ENCODE measurements around the gene SYT9. TPM values are rescaled to one million over a fixed set of nuclear protein-coding genes. Genes with fewer than 3 reads are reported as not detected.

The SYT9 gene
- total RNA-seq, 1 donor from 2014 or later: 0.16 TPM

- H3K4me1 Mint-ChIP-seq (ENCODE audit: low read depth, unreplicated experiment): no peaks in the 10 kb centered on the region
- Histone ChIP-seq H3K4me2 (ENCODE audit: low read length) (no peak overlapping the region), H3K27me3 (ENCODE audit: insufficient read depth, low read length) (no peaks in the 10 kb centered on the region), H3K9ac (ENCODE audit: low read length) (no peak overlapping the region), H3K36me3 (ENCODE audit: insufficient read depth, low read length) (no peaks in the 10 kb centered on the region), H3K27ac (ENCODE audit: low read depth, low read length) (no peak overlapping the region), H3K9me3 (ENCODE audit: insufficient read depth, low read depth, low read length) (no peaks in the 10 kb centered on the region), H3K4me1 (ENCODE audit: insufficient read depth, low read length) (no peaks in the 10 kb centered on the region), H4K20me1 (ENCODE audit: insufficient read depth, low read length) (no peaks in the 10 kb centered on the region), H3K4me3 (ENCODE audit: insufficient read depth, low read depth, low read length) (no peak overlapping the region), H3K79me2 (ENCODE audit: insufficient read depth, low read length) (no peaks in the 10 kb centered on the region), H2AFZ (ENCODE audit: low read depth, low read length) (no peak overlapping the region)
- no peak for FAIRE-seq
- H3K36me3 Mint-ChIP-seq (ENCODE audit: low read depth, unreplicated experiment): no peaks in the 10 kb centered on the region
- no peaks in the 10 kb centered on the region for H3K27me3 Mint-ChIP-seq (ENCODE audit: low read depth, unreplicated experiment)
- DNase-seq (ENCODE audit: low read depth): no peak
- H3K27ac Mint-ChIP-seq (ENCODE audit: unreplicated experiment): no peak overlapping the region
- H3K9me3 Mint-ChIP-seq (ENCODE audit: unreplicated experiment): no peaks in the 10 kb centered on the region
- no peak overlapping the region for H3K4me3 Mint-ChIP-seq (ENCODE audit: unreplicated experiment)
- TF ChIP-seq, protein P1, sequence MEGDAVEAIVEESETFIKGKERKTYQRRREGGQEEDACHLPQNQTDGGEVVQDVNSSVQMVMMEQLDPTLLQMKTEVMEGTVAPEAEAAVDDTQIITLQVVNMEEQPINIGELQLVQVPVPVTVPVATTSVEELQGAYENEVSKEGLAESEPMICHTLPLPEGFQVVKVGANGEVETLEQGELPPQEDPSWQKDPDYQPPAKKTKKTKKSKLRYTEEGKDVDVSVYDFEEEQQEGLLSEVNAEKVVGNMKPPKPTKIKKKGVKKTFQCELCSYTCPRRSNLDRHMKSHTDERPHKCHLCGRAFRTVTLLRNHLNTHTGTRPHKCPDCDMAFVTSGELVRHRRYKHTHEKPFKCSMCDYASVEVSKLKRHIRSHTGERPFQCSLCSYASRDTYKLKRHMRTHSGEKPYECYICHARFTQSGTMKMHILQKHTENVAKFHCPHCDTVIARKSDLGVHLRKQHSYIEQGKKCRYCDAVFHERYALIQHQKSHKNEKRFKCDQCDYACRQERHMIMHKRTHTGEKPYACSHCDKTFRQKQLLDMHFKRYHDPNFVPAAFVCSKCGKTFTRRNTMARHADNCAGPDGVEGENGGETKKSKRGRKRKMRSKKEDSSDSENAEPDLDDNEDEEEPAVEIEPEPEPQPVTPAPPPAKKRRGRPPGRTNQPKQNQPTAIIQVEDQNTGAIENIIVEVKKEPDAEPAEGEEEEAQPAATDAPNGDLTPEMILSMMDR (IDR thresholded peaks at IDR 0.05; ENCODE audit: insufficient read depth, low read depth, low read length): no peak
- no peak for TF ChIP-seq EZH2 (IDR thresholded peaks at IDR 0.05; ENCODE audit: insufficient read depth, low read length)
Observed at GRCh38 chr11:7319501-7319900, 67.8 kb downstream of the SYT9 start.

GRCh38 chr11:7320306-7320705 lies 68.6 kb downstream of the SYT9 start:
- FAIRE-seq: no peak

More at GRCh38 chr11:7320306-7320705, 68.6 kb downstream of the SYT9 start:
- Histone ChIP-seq H3K4me3 (ENCODE audit: insufficient read depth, low read depth, low read length) (no peak overlapping the region), H2AFZ (ENCODE audit: low read depth, low read length) (no peak overlapping the region), H4K20me1 (ENCODE audit: insufficient read depth, low read length) (no peaks in the 10 kb centered on the region), H3K36me3 (ENCODE audit: insufficient read depth, low read length) (no peaks in the 10 kb centered on the region), H3K4me2 (ENCODE audit: low read length) (no peak overlapping the region), H3K9ac (ENCODE audit: low read length) (no peak overlapping the region), H3K9me3 (ENCODE audit: insufficient read depth, low read depth, low read length) (no peaks in the 10 kb centered on the region), H3K79me2 (ENCODE audit: insufficient read depth, low read length) (no peaks in the 10 kb centered on the region), H3K27ac (ENCODE audit: low read depth, low read length) (no peak overlapping the region), H3K4me1 (ENCODE audit: insufficient read depth, low read length) (no peaks in the 10 kb centered on the region), H3K27me3 (ENCODE audit: insufficient read depth, low read length) (no peaks in the 10 kb centered on the region)
- DNase-seq (ENCODE audit: low read depth): no peak
- no peak for TF ChIP-seq EZH2 (IDR thresholded peaks at IDR 0.05; ENCODE audit: insufficient read depth, low read length)
- TF ChIP-seq, protein P1 (IDR thresholded peaks at IDR 0.05; ENCODE audit: insufficient read depth, low read depth, low read length): no peak
- Mint-ChIP-seq H3K36me3 (ENCODE audit: low read depth, unreplicated experiment) (no peaks in the 10 kb centered on the region), H3K27ac (ENCODE audit: unreplicated experiment) (no peak overlapping the region), H3K4me1 (ENCODE audit: low read depth, unreplicated experiment) (no peaks in the 10 kb centered on the region), H3K4me3 (ENCODE audit: unreplicated experiment) (no peak overlapping the region), H3K27me3 (ENCODE audit: low read depth, unreplicated experiment) (no peaks in the 10 kb centered on the region), H3K9me3 (ENCODE audit: unreplicated experiment) (no peaks in the 10 kb centered on the region)

Measured in astrocyte (in vitro differentiated cells and primary cell).